ELF-1 (cell line): ENCODE measurements around the gene GNA12.
"Not testable (repeated sequence)": the region's sequence is repeated elsewhere in the genome, so short reads cannot be mapped to it uniquely, and the experiment has no call there.

Source experiments
- DNase-seq: peaks from one replicate; pipeline ENCODE4 v3.0.0-alpha.2; 2016; ENCODE audit warnings: low read depth, low spot score

The GNA12 gene

GRCh38 chr7:2864999-2865670 lies 21.0 kb upstream of the GNA12 start:
- DNase-seq: peak; percentile 77

DNA sequence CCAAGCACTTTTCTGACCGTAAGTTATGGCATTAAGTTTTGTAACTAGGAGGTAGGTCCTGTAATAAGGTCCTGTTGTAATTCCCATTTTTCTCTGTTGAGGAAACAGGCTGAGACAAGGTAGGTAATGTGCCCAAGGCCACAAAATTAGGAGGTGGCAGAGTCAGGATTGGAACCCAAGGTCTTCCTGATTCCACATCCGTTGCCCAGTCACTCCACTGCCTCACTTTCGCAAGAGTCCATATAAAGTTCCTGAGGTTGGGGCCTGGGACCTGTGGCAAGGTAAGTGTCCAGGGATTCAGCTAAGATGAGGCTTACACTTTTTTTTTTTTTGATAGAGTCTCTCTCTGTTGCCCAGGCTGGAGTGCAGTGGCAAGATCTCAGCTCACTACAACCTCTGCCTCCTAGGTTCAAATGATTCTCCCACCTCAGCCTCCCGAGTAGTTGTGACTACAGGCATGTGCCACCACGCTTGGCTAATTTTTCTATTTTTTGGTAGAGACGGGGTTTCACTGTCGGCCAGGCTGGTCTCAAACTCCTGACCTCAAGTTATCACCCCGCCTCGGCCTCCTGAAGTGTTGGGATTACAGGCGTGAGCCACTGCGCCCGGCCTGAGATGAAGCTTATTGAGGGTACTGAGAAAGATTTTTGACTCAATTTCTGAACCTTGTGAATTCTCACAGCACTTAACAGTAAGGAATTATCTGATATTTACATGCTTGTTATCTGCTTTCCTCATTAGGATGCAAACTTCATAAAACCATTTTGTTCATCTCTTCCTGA lies 20.3 kb upstream of the GNA12 start:
- no peak for DNase-seq

DNA sequence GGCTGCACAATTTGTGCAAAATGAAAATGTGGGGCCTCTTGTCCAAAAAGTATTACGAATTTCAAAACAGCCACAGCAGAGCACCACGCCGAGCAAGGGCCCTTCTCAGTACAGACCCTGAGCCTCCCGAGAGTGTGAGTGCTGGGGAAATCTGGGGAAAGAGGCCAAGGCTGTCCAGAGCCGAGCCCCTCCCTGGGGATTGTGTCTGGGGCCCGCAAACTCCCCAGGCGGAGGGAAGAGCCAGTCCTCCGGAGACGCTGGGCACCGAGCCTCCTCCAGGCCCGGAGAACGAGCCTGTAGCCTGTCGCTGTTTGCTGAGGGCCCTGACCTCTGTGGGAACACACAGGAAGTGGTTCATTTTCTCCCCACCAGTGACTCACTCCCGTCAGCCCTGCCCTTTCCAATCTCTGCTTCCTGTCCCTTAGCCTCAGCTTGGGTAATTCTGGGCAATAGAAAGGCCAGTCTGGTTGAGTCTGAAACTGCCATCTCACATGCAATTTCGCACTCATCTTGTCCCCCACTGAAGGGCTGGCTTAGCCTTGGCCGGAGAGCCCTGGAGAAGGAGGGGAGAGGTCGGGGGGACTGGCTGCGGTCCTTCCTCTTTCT lies 19.5 kb upstream of the GNA12 start:
- peak; percentile 77 for DNase-seq

DNA sequence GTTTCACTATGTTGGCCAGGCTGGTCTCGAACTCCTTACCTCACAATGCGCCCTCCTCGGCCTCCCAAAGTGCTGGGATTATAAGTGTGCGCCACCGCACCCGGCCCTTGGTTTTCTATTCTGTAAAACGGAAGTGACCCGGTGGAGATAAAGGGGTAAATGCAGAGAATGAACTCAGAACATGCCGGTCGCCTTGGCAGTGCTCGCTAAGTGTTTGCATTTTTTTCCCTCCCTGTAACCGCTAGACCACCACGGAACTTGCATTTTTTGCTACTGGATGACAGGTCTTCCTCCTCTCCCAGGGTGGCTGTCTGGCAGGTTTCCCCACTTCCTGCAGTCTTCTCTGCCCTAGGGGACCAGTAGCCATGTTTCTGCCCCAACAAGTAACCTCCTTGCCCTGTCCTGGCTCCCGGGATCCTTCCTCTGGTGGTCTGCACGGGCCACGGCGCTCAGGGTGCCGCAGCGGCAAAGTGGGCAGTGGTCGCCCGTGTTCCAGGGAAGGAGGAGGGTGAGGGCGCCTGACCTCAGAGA lies 18.8 kb upstream of the GNA12 start:
- DNase-seq: peak; percentile 55

DNA sequence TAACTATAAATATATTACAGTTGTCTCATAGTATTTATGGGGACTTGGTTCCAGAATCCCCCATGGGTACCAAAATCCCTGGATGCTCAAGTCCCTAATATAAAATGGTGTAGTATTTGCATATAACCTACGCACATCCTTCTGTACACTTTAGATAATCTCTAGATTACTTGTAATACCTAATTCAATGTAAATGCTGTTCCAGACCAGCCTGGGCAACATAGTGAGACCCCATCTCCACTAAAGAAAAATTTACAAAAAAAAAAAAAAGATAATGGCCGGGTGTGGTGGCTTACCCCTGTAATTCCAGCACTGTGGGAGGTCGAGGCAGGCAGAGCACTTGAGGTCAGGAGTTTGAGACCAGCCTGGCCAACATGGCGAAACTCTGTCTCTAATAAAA lies 17.4 kb upstream of the GNA12 start:
- no peak for DNase-seq

GRCh38 chr7:2860627-2861133 lies 16.6 kb upstream of the GNA12 start:
- no peak for DNase-seq

DNA sequence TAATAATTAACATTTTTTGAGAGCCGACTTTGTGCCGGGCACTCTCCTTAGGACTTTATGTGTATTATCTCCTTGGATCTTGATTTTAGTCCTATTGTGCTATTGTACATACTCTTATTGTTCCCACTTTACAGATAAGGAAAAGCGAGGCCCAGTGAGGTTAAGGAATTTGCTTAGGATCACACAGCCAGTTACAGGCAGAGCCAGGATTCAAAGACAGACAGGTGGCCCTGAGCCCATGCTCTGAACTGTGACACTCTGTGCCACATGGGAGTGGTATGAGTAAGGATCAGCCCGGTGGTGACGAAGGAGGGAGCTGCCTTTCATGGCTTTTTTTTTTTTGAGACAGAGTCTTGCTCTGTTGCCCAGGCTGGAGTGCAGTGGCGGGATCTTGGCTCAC lies 15.8 kb upstream of the GNA12 start:
- DNase-seq: no peak

DNA sequence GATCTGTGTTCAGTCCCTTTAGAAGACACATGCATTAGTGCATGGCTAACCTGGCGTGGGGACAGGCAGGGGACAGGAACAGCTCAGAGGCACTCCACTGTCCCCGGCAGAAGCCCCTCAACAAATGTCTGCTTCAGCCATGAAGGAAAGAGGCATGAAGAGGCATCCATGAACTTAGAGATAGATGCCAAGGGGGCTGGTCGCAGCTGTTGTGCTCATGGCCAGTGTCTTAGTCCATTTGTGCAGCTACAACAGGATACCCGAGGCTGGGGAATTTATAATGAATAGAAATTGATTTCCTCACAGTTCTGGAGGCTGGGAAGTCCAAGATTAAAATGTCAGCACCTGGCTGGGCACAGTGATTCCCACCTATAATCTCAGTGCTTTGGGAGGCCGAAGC lies 14.5 kb upstream of the GNA12 start:
- no peak for DNase-seq

GRCh38 chr7:2856388-2857169 lies 12.5 kb upstream of the GNA12 start:
- no peak for DNase-seq

DNA sequence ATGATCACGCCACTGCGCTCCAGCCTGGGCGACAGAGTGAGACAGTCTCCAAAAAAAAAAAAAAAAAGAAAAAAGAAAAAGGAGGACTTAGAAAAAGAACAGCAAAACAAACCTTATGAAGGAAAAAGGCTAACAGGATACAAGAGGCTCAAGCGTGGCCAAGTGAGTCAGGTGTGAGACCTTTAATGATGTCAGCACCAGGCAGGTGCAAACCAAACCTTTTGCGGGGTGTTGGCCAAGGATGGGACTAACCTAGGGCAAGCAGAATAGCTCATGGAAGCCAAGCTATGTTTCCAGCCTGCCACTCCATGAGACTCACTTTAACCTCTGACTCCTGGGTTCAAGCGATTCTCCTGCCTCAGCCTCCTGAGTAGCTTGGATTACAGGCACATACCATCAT lies 11.3 kb upstream of the GNA12 start:
- DNase-seq: no peak

GRCh38 chr7:2853552-2853951 lies 9.4 kb upstream of the GNA12 start:
- DNase-seq: not testable (repeated sequence)

- no peak for DNase-seq
These were observed 9.0 kb upstream of the GNA12 start for GRCh38 chr7:2853147-2853546.

GRCh38 chr7:2851497-2851896 lies 7.4 kb upstream of the GNA12 start:
- DNase-seq: no peak

DNA sequence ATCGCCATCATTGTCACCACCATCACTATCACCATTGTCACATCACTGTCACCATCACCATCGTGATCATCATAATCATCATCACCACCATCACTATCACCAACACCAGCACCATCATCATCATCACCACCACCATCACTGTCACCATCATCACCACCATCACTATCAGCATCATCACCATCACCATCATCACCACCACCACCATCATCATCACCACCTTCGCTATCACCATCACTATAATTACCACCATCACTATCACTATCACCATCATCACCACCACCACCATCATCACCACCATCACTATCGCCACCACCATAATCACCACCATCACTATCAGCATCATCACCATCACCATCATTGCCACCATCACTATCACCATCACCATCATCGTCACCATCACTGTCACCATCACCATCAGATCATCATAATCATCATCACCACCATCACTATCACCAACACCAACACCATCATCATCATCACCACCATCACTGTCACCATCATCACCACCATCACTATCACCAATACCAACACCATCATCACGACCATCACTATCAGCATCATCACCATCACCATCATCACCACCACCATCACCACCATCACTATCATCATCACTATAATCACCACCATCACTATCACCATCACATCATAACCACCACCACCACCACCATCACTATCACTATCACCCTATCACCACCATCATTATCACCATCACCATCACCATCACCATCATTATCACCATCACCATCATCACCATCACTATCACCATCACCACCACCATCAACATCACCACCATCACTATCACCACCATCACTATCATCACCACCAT lies 6.0 kb upstream of the GNA12 start:
- DNase-seq: no peak

DNA sequence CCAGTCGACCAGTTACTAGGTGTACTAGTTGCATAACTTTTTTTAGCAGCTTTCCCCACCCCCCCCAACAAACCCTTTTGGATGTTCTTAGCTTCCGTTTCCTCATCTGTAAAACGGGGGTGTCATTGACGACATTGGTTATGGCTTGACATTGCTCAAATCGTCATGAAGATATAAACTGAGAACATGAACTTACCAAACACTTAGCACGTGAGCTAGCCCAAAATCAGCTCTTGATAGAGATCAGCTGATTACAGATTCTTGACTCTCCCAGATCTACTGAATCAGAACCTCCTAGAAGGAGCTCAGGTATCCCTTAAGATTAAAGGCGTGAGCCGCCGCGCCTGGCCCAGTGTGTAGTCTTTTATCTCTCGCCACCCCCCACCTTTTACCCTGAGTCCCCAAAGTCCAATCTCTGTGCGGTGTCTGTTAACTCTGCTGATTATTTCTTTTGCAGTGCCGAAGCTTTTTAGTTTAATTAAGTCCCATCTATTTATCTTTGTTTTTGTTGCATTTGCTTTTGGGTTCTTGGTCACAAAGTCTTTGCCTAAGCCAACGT lies 1.0 kb upstream of the GNA12 start:
- no peak for DNase-seq

- DNase-seq: no peak
These were observed 376 bp downstream of the GNA12 start for GRCh38 chr7:2843711-2844152.

- DNase-seq: peak; percentile 40
These were observed 870 bp downstream of the GNA12 start for GRCh38 chr7:2843191-2843685.

DNA sequence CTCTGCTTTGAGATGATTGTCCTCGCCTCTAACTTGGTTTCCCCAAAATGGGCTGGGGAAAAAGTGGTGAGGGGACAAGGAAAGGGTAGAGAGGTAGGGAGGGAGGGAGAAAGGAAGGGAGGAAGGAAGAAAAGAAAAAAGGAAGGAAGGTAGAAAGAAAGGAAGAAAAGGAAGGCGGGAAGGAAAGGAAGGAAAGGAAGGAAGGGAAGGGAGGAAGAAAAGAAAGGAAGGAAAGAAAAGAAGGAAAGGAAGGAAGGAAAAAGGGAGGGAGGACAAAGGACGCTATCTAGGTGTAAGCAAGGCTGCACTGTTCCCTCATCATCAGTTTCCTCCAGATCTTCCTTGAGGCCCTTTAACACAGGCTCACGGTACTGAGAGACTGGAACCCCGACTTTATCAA lies 2.2 kb downstream of the GNA12 start:
- DNase-seq: no peak

GRCh38 chr7:2840458-2840857 lies 3.6 kb downstream of the GNA12 start:
- no peak for DNase-seq

GRCh38 chr7:2838873-2839578 lies 5.1 kb downstream of the GNA12 start:
- no peak for DNase-seq
